Right lung (tissue), 5 donors: ENCODE measurements around the gene PIP4K2A. TPM values are rescaled to one million over a fixed set of nuclear protein-coding genes. Genes with fewer than 3 reads are reported as not detected.

Experiments
- DNase-seq, 2 donors: peaks; one replicate each; pipeline ENCODE4 v3.0.0-alpha.2; 2013
- polyA plus RNA-seq, 5 donors: library from polyadenylated mRNA; unstranded; fragments of 120-200 nt; gene quantifications; one replicate each; pipeline versions ENCODE4 v1.2.1 to v1.2.3, GENCODE V29; 2013; ENCODE audit warnings: inconsistent platforms in 1 of 5, low replicate concordance in 1 of 5; ENCODE audit not compliant: insufficient read length in 5 of 5, insufficient read depth in 1 of 5

Gene PIP4K2A
- polyA plus RNA-seq, 5 donors: 21.2 to 28.7 (median 26.6) TPM

- DNase-seq: no peak
Observed at GRCh38 chr10:22641743-22642142, 72.6 kb downstream of the PIP4K2A start.

GRCh38 chr10:22640359-22640758, 74.0 kb downstream of the PIP4K2A start:
- DNase-seq: no peak

- no peak for DNase-seq
Observed at GRCh38 chr10:22638863-22639262, 75.5 kb downstream of the PIP4K2A start.

- no peak for DNase-seq
Observed at GRCh38 chr10:22637491-22637890, 76.9 kb downstream of the PIP4K2A start.

- DNase-seq: no peak
Observed at GRCh38 chr10:22635650-22636049, 78.7 kb downstream of the PIP4K2A start.

- DNase-seq: no peak
Observed at GRCh38 chr10:22634606-22635459, 79.5 kb downstream of the PIP4K2A start.

- DNase-seq: no peak
Observed at GRCh38 chr10:22634093-22634492, 80.3 kb downstream of the PIP4K2A start.

- DNase-seq: no peak
Observed at GRCh38 chr10:22633528-22633927, 80.8 kb downstream of the PIP4K2A start.

GRCh38 chr10:22633106-22633505, 81.3 kb downstream of the PIP4K2A start:
- DNase-seq: no peak

GRCh38 chr10:22631646-22632278, 82.6 kb downstream of the PIP4K2A start:
- DNase-seq: no peak

- DNase-seq: no peak
Observed at GRCh38 chr10:22631185-22631584, 83.2 kb downstream of the PIP4K2A start.

- DNase-seq: no peak
Observed at GRCh38 chr10:22630234-22631174, 83.9 kb downstream of the PIP4K2A start.

- no peak for DNase-seq
Observed at GRCh38 chr10:22629852-22630233, 84.5 kb downstream of the PIP4K2A start.

- no peak for DNase-seq
Observed at GRCh38 chr10:22629126-22629525, 85.3 kb downstream of the PIP4K2A start.

GRCh38 chr10:22628309-22628708, 86.1 kb downstream of the PIP4K2A start:
- DNase-seq: no peak

- no peak for DNase-seq
Observed at GRCh38 chr10:22626784-22627183, 87.6 kb downstream of the PIP4K2A start.

GRCh38 chr10:22625516-22626290, 88.7 kb downstream of the PIP4K2A start:
- DNase-seq: no peak

GRCh38 chr10:22624287-22624738, 90.1 kb downstream of the PIP4K2A start:
- DNase-seq: no peak

- no peak for DNase-seq
Observed at GRCh38 chr10:22623633-22624253, 90.6 kb downstream of the PIP4K2A start.

GRCh38 chr10:22622242-22622806, 92.1 kb downstream of the PIP4K2A start:
- no peak for DNase-seq
